Brain microvascular endothelial cell (primary cell): ENCODE data around the gene CYSTM1.
"Not testable (repeated sequence)": the region's sequence is repeated elsewhere in the genome, so short reads cannot be mapped to it uniquely, and the experiment has no call there.

Source experiments
- DNase-seq: peaks from one replicate; pipeline ENCODE4 v3.0.0-alpha.2; 2020
- H3K27ac ChIP-seq: fragments of 250-450 bp; sonication (Bioruptor Pico); 2 replicates; pipeline ENCODE4 v1.5.1; 2020; ENCODE audit warnings: mild to moderate bottlenecking, moderate library complexity
- H3K27me3 ChIP-seq: fragments of 250-450 bp; sonication (Bioruptor Pico); replicated peaks from 2 replicates; pipeline ENCODE4 v1.5.1; 2020; ENCODE audit warnings: mild to moderate bottlenecking
- H3K36me3 ChIP-seq: fragments of 250-450 bp; sonication (Bioruptor Pico); replicated peaks from 2 replicates; pipeline ENCODE4 v1.5.1; 2020; ENCODE audit warnings: mild to moderate bottlenecking
- H3K4me3 ChIP-seq: 2 replicates; pipeline ENCODE4 v1.5.1; 2011; ENCODE audit warnings: low read depth, mild to moderate bottlenecking, control low read depth, low read length, moderate library complexity
- CTCF ChIP-seq: IDR thresholded peaks from 2 replicates; pipeline ENCODE4 v1.5.1; 2011; ENCODE audit warnings: low read depth, mild to moderate bottlenecking, moderate library complexity, low read length, control low read depth, inconsistent platforms; ENCODE audit errors: missing control alignments
- in situ Hi-C: cut with HindIII; loops from 2 replicates; pipeline ENCODE4 v1.10.0; 2017; ENCODE audit warnings: low sequenced_read_pairs, low pct_ligation_motif_present

CYSTM1 gene

DNA sequence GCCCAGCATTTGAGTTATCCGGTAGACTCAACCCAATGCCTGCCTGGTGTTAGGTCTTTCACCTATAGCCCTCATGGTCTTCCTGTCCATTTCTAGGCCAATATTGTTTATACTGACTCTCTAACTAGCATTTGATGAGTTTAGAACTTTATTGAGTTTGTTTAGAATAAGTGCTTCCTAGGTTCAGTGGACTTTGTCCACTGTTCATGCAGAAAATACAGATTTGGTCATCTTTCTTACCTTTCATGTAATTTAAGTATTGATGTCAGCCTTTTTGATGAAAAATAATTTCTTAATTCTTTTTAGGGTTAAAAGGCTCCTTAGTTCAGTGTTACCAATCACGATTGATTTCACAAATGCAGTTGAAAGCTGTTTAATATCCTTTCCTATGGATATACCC lies 22.0 kb downstream of the CYSTM1 start:
- Histone ChIP-seq H3K4me3 (no peak overlapping the region), H3K27ac (no peak overlapping the region), H3K36me3 (no peaks in the 10 kb centered on the region), H3K27me3 (no peaks in the 10 kb centered on the region)
- no peak for DNase-seq
- TF ChIP-seq CTCF, result no peak
- in situ Hi-C loops, result no loop called here

DNA sequence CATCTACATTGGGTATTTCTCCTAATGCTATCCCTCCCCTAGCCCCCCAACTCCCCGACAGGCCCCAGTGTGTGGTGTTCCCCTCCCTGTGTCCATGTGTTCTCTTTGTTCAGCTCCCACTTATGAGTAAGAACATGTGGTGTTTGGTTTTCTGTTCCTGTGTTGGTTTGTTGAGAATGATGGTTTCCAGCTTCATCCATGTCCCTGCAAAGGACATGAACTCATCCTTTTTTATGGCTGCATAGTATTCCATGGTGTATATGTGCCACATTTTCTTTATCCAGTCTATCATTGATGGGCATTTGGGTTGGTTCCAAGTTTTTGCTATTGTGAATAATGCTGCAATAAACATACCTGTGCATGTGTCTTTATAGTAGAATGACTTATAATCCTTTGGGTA lies 23.9 kb downstream of the CYSTM1 start:
- H3K36me3 ChIP-seq, in situ Hi-C loops, DNase-seq, H3K27me3 ChIP-seq, H3K4me3 ChIP-seq, H3K27ac ChIP-seq: not testable (repeated sequence)

- peak; percentile 74 for DNase-seq
- no peak overlapping the region for H3K27ac ChIP-seq
- in situ Hi-C loops, result no loop called here
- no peaks in the 10 kb centered on the region for H3K36me3 ChIP-seq
- no peak overlapping the region for H3K4me3 ChIP-seq
- H3K27me3 ChIP-seq, result no peaks in the 10 kb centered on the region
- no peak for TF ChIP-seq CTCF
Observed at GRCh38 chr5:140202078-140202477, 27.1 kb downstream of the CYSTM1 start.

- no peak for TF ChIP-seq CTCF
- H3K36me3 ChIP-seq, result no peaks in the 10 kb centered on the region
- DNase-seq, result no peak
- no peak overlapping the region for H3K4me3 ChIP-seq
- no peaks in the 10 kb centered on the region for H3K27me3 ChIP-seq
- no peak overlapping the region for H3K27ac ChIP-seq
- in situ Hi-C loops, result no loop called here
Observed at GRCh38 chr5:140202610-140203009, 27.6 kb downstream of the CYSTM1 start.

DNA sequence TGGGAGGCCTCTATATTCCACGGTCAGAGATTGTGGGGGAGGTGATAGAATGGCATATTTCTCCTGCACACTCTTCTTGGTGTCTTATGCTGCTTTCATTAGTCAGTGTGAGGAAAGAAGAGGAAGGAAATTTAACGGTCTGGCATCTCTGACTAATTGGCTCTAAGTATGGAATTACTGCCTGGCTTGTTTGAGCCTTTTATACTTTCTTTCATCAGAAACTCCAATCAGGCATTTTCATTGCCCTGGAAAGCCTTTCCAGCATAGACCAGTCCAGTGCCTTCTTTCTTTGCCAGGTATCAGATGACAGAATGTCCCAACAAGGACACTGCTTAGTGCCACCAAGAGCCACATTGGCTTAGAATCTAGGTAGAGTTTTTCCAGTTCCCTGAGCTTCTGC lies 30.2 kb downstream of the CYSTM1 start:
- no peak for TF ChIP-seq CTCF
- in situ Hi-C loops, result no loop called here
- DNase-seq, result no peak
- Histone ChIP-seq H3K36me3 (no peaks in the 10 kb centered on the region), H3K4me3 (no peak overlapping the region), H3K27ac (no peak overlapping the region), H3K27me3 (no peaks in the 10 kb centered on the region)

DNA sequence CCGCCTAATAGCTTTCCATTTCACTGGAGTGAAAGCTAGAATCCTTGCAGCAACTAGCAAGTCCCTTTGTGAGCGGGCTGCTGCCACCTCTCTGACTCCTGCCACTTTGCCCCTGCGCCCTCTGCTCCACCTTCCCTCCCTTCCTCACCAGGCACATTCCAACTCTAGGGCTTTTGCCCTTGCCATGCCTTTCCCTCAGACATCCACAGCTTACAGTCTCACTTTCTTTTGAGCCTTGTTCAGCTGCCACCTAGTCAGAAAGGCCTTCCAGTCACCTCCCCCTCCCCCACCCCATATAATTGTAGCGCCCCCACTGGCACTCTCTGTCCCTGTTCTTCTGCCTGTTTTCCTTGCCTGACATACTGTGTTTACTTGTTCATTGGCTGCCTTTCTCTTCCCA lies 31.0 kb downstream of the CYSTM1 start:
- DNase-seq, result no peak

More for the DNA sequence above, 31.0 kb downstream of the CYSTM1 start:
- Histone ChIP-seq H3K27ac (no peak overlapping the region), H3K36me3 (no peaks in the 10 kb centered on the region), H3K4me3 (no peak overlapping the region), H3K27me3 (no peaks in the 10 kb centered on the region)
- peak; percentile 31 for TF ChIP-seq CTCF
- in situ Hi-C loops, result no loop called here
